ENCODE data around the gene SLIT1. TPM values are rescaled to one million over a fixed set of nuclear protein-coding genes. Genes with fewer than 3 reads are reported as not detected.

The SLIT1 gene
- total RNA-seq, 1 donor from 2014 or later = 10.6 TPM

GRCh38 chr10:97099089-97099488 is 86.7 kb downstream of the SLIT1 start:
- no peak for DNase-seq (ENCODE audit: low read depth, low spot score)
- Mint-ChIP-seq H3K36me3 (ENCODE audit: low read depth) (no peaks in the 10 kb centered on the region), H3K4me1 (peaks cover 47% of the 10 kb centered on the region), H3K9me3 (no peaks in the 10 kb centered on the region), H3K4me3 (no peak overlapping the region), H3K27ac (ENCODE audit: unreplicated experiment) (no peak overlapping the region), H3K27me3 (ENCODE audit: low read depth) (peaks cover 6% of the 10 kb centered on the region)
- TF ChIP-seq, protein P1, sequence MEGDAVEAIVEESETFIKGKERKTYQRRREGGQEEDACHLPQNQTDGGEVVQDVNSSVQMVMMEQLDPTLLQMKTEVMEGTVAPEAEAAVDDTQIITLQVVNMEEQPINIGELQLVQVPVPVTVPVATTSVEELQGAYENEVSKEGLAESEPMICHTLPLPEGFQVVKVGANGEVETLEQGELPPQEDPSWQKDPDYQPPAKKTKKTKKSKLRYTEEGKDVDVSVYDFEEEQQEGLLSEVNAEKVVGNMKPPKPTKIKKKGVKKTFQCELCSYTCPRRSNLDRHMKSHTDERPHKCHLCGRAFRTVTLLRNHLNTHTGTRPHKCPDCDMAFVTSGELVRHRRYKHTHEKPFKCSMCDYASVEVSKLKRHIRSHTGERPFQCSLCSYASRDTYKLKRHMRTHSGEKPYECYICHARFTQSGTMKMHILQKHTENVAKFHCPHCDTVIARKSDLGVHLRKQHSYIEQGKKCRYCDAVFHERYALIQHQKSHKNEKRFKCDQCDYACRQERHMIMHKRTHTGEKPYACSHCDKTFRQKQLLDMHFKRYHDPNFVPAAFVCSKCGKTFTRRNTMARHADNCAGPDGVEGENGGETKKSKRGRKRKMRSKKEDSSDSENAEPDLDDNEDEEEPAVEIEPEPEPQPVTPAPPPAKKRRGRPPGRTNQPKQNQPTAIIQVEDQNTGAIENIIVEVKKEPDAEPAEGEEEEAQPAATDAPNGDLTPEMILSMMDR (conservative IDR thresholded peaks at IDR 0.05) = no peak

DNA sequence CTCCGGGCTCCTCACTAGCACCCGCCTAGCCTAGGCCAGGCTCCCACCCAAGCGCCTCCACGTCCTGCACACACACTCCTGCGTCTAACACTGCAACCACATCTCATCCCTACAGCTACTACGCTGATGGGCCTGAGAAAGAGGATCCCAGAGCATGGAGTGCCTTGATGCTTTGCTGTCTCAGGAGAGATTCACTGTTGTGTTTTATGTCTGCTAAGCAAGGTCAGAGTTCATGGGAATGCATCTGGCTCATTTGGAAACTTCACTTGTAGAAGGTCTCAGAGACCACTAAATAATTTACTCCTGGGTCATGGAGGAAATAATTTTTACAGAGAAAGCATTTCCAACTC is 88.7 kb downstream of the SLIT1 start:
- peaks cover 6% of the 10 kb centered on the region for H3K27me3 Mint-ChIP-seq (ENCODE audit: low read depth)
- no peaks in the 10 kb centered on the region for H3K9me3 Mint-ChIP-seq
- no peak overlapping the region for H3K27ac Mint-ChIP-seq (ENCODE audit: unreplicated experiment)
- no peaks in the 10 kb centered on the region for H3K36me3 Mint-ChIP-seq (ENCODE audit: low read depth)
- no peak overlapping the region for H3K4me3 Mint-ChIP-seq
- H3K4me1 Mint-ChIP-seq = peaks cover 33% of the 10 kb centered on the region
- no peak for DNase-seq (ENCODE audit: low read depth, low spot score)
- TF ChIP-seq, protein P1 (conservative IDR thresholded peaks at IDR 0.05) = no peak

DNA sequence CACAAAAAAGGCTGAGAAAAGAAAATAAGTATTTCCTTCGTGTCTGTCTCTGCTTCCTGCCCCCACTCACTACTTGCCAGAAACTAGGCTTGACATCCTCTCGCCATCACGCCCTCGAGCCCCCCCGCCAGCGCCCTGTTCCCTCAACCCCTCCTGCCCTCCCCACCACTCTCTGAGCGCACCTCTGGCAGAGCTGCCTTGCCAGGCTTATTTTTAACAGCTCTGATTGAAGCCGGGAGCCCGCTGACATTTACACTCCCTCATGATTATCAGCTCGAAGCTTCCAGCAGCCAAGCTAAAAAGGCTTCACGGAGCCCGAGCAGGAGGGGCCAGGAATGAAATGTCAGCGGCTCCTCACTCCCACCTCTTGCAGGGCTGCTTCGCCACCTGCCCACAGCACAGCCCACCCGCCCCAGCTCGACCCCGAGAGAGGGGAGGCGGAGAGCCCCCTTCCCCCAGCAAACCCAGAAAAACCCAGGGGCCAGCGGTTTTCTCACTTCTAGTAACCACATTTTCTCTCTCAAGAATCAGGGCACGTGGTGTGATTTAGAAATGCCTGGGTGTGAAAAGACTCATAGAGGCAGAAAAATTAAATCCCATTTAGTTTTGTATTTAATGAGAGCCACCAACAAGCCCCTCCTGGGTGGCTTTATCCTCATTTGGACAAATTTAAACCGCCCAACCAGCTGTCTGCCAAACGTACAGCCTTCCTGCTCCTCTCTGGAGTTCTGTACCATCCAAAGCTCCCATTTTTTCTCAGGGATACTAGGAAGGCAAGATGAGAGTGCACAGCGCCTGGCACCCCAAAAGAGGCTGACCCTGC is 89.3 kb downstream of the SLIT1 start:
- Mint-ChIP-seq H3K27me3 (ENCODE audit: low read depth) (peaks cover 8% of the 10 kb centered on the region), H3K9me3 (no peaks in the 10 kb centered on the region), H3K36me3 (ENCODE audit: low read depth) (no peaks in the 10 kb centered on the region), H3K4me1 (peaks cover 33% of the 10 kb centered on the region), H3K27ac (ENCODE audit: unreplicated experiment) (no peak overlapping the region), H3K4me3 (no peak overlapping the region)
- TF ChIP-seq, protein P1 (conservative IDR thresholded peaks at IDR 0.05) = no peak
- no peak for DNase-seq (ENCODE audit: low read depth, low spot score)

- Mint-ChIP-seq H3K27ac (ENCODE audit: unreplicated experiment) (no peak overlapping the region), H3K36me3 (ENCODE audit: low read depth) (no peaks in the 10 kb centered on the region), H3K4me3 (no peak overlapping the region), H3K27me3 (ENCODE audit: low read depth) (peaks cover 8% of the 10 kb centered on the region), H3K9me3 (no peaks in the 10 kb centered on the region), H3K4me1 (peaks cover 30% of the 10 kb centered on the region)
- no peak for DNase-seq (ENCODE audit: low read depth, low spot score)
- TF ChIP-seq, protein P1 (conservative IDR thresholded peaks at IDR 0.05) = no peak
Measured at GRCh38 chr10:97095701-97096260, 90.0 kb downstream of the SLIT1 start.

DNA sequence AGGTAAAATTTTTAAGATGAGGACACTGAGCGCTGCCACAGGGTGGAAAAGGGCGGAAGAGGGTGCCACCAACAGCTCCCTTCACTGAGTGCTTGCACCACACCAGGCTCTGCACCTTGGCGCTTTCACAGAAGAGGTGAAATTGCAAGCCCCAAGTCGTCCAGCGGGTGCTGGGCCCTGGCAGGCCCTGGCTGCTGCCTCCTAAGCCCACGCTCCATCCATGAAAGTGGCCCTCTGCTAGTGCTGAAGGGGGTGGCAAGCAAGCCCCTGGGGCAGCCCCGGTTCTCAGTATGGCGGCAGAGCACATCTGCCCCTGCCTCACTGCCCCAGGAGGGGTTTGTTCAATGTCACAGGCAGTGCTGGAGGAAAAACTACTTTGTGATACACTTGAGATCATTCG is 95.1 kb downstream of the SLIT1 start:
- Mint-ChIP-seq H3K27me3 (ENCODE audit: low read depth) (peaks cover 27% of the 10 kb centered on the region), H3K4me3 (no peak overlapping the region), H3K4me1 (no peaks in the 10 kb centered on the region), H3K27ac (ENCODE audit: unreplicated experiment) (no peak overlapping the region), H3K9me3 (no peaks in the 10 kb centered on the region), H3K36me3 (ENCODE audit: low read depth) (no peaks in the 10 kb centered on the region)
- TF ChIP-seq, protein P1 (conservative IDR thresholded peaks at IDR 0.05) = no peak
- DNase-seq (ENCODE audit: low read depth, low spot score) = no peak

All from neural crest cell (in vitro differentiated cells).